Endothelial cell (in vitro differentiated cells): Measurements from ENCODE around the gene PCAT6. TPM values are rescaled to one million over a fixed set of nuclear protein-coding genes. Genes with fewer than 3 reads are reported as not detected.
"Not testable (repeated sequence)": the region's sequence is repeated elsewhere in the genome, so short reads cannot be mapped to it uniquely, and the experiment has no call there.

Source experiments
- DNase-seq: peaks from one replicate; pipeline ENCODE4 v3.0.0; 2021; ENCODE audit warnings: low spot score
- H3K27ac Mint-ChIP-seq: one replicate; pipeline ENCODE4 v1.8.0; 2021; ENCODE audit warnings: mixed read lengths, inconsistent platforms; ENCODE audit not compliant: unreplicated experiment
- H3K27me3 Mint-ChIP-seq: one replicate; pipeline ENCODE4 v1.8.0; 2021; ENCODE audit warnings: mild to moderate bottlenecking, moderate library complexity, mixed read lengths, inconsistent platforms; ENCODE audit not compliant: unreplicated experiment
- H3K36me3 Mint-ChIP-seq: one replicate; pipeline ENCODE4 v1.8.0; 2021; ENCODE audit warnings: mild to moderate bottlenecking, low read depth, mixed read lengths, inconsistent platforms; ENCODE audit not compliant: unreplicated experiment
- H3K4me1 Mint-ChIP-seq: one replicate; pipeline ENCODE4 v1.8.0; 2021; ENCODE audit warnings: mild to moderate bottlenecking, mixed read lengths, inconsistent platforms; ENCODE audit not compliant: unreplicated experiment
- H3K4me3 Mint-ChIP-seq: one replicate; pipeline ENCODE4 v1.8.0; 2021; ENCODE audit warnings: mild to moderate bottlenecking, mixed read lengths, inconsistent platforms; ENCODE audit not compliant: unreplicated experiment
- H3K9me3 Mint-ChIP-seq: one replicate; pipeline ENCODE4 v1.8.0; 2021; ENCODE audit warnings: mixed read lengths, inconsistent platforms; ENCODE audit not compliant: unreplicated experiment
- total RNA-seq: library from RNA; stranded (reverse); fragmentation: NEBNext Ultra II Directional; extraction: Animal tissue kit (Norgen Biotek cat#: 25700); gene quantifications from one replicate; pipeline ENCODE4 v1.2.1, GENCODE V29; 2021; ENCODE audit not compliant: unreplicated experiment
- TF ChIP-seq, protein P1 (sequence below): fragments of 200-600 bp; sonication (generic); IDR thresholded peaks from one replicate; pipeline ENCODE4 v1.5.0; 2021; ENCODE audit warnings: antibody characterized with exemption; ENCODE audit not compliant: unreplicated experiment

The PCAT6 gene
- total RNA-seq, 1 donor from 2014 or later, result 2.0 TPM

- no peaks in the 10 kb centered on the region for H3K36me3 Mint-ChIP-seq
- no peak for DNase-seq
- H3K9me3 Mint-ChIP-seq, result no peaks in the 10 kb centered on the region
- H3K27me3 Mint-ChIP-seq, result no peaks in the 10 kb centered on the region
- H3K4me3 Mint-ChIP-seq, result no peak overlapping the region
- H3K4me1 Mint-ChIP-seq, result peaks cover 12% of the 10 kb centered on the region
- no peak overlapping the region for H3K27ac Mint-ChIP-seq
- TF ChIP-seq, protein P1, sequence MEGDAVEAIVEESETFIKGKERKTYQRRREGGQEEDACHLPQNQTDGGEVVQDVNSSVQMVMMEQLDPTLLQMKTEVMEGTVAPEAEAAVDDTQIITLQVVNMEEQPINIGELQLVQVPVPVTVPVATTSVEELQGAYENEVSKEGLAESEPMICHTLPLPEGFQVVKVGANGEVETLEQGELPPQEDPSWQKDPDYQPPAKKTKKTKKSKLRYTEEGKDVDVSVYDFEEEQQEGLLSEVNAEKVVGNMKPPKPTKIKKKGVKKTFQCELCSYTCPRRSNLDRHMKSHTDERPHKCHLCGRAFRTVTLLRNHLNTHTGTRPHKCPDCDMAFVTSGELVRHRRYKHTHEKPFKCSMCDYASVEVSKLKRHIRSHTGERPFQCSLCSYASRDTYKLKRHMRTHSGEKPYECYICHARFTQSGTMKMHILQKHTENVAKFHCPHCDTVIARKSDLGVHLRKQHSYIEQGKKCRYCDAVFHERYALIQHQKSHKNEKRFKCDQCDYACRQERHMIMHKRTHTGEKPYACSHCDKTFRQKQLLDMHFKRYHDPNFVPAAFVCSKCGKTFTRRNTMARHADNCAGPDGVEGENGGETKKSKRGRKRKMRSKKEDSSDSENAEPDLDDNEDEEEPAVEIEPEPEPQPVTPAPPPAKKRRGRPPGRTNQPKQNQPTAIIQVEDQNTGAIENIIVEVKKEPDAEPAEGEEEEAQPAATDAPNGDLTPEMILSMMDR, result no peak
Measured at GRCh38 chr1:202786804-202787203, 23.9 kb upstream of the PCAT6 start.

DNA sequence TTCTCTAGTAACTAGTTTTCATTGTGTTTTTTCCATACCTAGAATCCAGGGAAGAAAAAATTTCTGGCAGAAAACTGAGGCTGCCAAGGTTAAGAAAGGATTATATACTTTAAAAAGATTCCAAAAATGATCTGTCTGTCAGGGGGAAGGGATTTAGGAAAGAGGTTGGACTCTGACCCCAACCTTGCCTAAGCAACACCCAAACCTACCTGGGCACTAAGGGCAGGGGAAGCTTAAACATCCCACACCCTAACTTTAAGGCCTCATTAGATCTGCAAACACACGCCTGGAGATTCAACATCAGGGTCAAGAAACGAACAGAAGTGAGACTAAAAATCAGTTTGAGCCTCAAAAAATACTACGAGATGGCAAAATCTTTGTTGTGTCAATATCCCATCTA lies 22.0 kb upstream of the PCAT6 start:
- Mint-ChIP-seq H3K4me1 (peaks cover 23% of the 10 kb centered on the region), H3K36me3 (no peaks in the 10 kb centered on the region), H3K27me3 (no peaks in the 10 kb centered on the region), H3K4me3 (peak overlapping the region; percentile 52), H3K27ac (peak overlapping the region; percentile 48), H3K9me3 (no peaks in the 10 kb centered on the region)
- TF ChIP-seq, protein P1, result no peak
- no peak for DNase-seq

GRCh38 chr1:202791077-202791747 lies 19.5 kb upstream of the PCAT6 start:
- DNase-seq, result no peak
- Mint-ChIP-seq H3K27ac (peak overlapping the region; percentile 65), H3K27me3 (no peaks in the 10 kb centered on the region), H3K36me3 (no peaks in the 10 kb centered on the region), H3K4me1 (peaks cover 23% of the 10 kb centered on the region), H3K9me3 (no peaks in the 10 kb centered on the region), H3K4me3 (no peak overlapping the region)
- TF ChIP-seq, protein P1, result no peak

GRCh38 chr1:202794051-202794740 lies 16.6 kb upstream of the PCAT6 start:
- Mint-ChIP-seq H3K4me3 (no peak overlapping the region), H3K4me1 (peaks cover 26% of the 10 kb centered on the region)

DNA sequence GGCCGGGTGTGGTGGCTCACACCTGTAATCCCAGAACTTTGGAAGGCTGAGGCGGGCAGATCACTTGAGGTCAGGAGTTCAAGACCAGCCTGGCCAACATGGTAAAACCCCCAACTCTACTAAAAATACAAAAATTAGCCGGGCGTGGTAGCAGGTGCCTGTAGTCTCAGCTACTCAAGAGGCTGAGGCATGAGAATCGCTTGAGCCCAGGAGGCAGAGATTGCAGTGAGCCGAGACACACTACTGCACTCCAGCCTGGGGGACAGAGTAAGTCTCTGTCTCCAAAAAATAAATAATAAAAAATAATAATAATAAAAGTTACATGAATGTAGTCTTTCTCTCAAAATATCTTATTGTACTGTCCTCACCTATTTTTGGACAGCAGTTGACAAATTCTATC lies 15.8 kb upstream of the PCAT6 start:
- H3K4me1 Mint-ChIP-seq, result peaks cover 26% of the 10 kb centered on the region
- H3K27me3 Mint-ChIP-seq, H3K9me3 Mint-ChIP-seq, DNase-seq, H3K4me3 Mint-ChIP-seq, H3K27ac Mint-ChIP-seq, H3K36me3 Mint-ChIP-seq: not testable (repeated sequence)

More at GRCh38 chr1:202794051-202794740, 16.6 kb upstream of the PCAT6 start:
- Mint-ChIP-seq H3K9me3 (no peaks in the 10 kb centered on the region), H3K36me3 (no peaks in the 10 kb centered on the region), H3K27ac (no peak overlapping the region), H3K27me3 (no peaks in the 10 kb centered on the region)
- DNase-seq, result no peak
- TF ChIP-seq, protein P1, result no peak
